Measurements from ENCODE around the gene SLC2A9.
"Not testable (repeated sequence)": the region's sequence is repeated elsewhere in the genome, so short reads cannot be mapped to it uniquely, and the experiment has no call there.

The SLC2A9 gene

DNA sequence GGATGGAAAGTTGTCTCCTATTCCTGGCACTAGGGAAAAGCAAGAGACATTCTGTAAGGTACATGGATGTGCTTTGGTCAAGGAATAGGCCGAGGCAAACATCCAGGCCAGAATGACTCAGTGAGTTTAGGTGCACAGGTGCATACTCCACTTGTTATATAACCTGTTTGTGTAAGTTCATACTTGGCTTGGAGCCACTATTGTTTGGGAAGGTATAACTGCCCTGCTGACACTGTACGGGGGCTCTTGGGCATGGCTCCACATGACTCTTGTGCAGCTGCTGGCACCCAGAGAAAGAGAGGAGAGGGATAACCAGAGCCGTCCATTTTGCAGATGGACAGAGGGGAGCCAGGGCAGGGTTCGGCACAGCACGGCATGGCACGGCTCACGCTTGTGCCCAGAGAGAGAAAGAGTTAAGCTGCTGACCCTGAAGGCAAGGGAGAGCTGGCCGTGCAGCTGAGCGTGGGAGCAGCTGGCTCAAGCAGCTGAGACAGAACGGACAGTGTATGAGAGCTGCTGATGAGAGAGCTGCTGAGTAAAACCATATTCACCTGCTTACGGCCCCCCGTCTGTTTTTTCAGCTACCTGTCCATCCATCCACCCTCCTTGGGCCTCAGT lies 98.0 kb downstream of the SLC2A9 start:
- peak; percentile 4 for DNase-seq

GRCh38 chr4:9921326-9921725 lies 100.0 kb downstream of the SLC2A9 start:
- DNase-seq: no peak

- no peak for DNase-seq
These were observed 101.3 kb downstream of the SLC2A9 start for GRCh38 chr4:9920029-9920428.

DNA sequence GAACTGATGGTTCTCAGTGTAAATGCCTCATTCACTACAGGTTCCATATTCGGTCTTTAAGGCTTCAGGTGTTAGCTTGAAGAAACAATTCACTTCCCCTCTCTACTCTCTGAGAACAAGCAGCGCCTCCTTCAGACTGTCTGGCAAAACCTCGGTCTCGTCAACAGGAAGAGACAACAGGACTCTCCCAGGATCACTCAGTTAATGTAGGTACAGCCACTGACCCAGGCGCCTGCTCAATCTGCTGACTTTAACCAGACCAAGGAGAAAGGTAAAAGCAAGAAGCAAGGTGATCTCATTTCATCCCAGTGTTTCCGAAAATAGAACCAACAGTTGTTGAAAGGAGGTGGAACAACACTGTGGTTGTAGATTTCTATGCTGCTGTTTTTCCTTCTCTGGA lies 102.2 kb downstream of the SLC2A9 start:
- DNase-seq: no peak

DNA sequence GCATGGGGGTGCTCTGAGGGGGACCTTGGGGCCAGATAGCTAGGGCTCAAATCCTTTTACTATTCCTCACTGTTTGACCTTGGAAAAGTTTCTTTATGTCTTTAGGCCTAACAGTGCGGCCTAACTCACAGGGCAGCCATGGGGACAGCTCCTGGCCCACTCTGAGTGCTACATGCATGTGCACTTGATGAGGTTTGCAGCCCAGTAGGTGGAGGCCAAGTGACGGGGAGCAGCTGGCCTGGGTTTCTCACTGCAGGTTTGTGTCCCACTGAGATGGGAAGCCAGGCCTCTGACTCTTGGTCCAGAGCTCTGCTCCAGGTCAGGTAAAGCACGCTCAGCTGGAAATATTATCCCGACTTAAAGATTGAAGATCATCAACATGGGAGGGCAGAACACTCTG lies 102.8 kb downstream of the SLC2A9 start:
- no peak for DNase-seq

GRCh38 chr4:9916937-9917336 lies 104.4 kb downstream of the SLC2A9 start:
- no peak for DNase-seq

GRCh38 chr4:9916346-9916745 lies 105.0 kb downstream of the SLC2A9 start:
- DNase-seq: no peak

GRCh38 chr4:9913846-9914245 lies 107.5 kb downstream of the SLC2A9 start:
- no peak for DNase-seq

DNA sequence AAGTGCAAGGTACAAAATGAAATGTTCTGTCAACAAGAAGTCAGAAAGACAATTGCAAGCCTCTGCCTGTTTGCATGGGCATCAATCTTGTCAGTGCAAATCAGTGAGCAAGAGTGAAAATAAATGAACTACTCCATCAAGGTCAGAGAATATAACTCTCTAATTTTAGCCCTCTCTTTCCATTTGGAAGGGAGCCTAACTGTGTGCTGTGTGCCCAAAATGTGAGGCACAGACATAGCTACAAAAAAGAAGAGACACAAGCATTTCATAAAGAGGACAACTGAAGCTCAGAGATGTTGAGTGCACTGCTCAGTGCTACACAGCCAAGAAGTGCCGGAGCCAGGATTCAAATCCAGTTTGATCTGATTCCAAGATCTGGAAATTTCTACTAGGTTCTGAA lies 114.3 kb downstream of the SLC2A9 start:
- no peak for DNase-seq

- peak; percentile 9 for DNase-seq
These were observed 116.2 kb downstream of the SLC2A9 start for GRCh38 chr4:9904976-9905587.

DNA sequence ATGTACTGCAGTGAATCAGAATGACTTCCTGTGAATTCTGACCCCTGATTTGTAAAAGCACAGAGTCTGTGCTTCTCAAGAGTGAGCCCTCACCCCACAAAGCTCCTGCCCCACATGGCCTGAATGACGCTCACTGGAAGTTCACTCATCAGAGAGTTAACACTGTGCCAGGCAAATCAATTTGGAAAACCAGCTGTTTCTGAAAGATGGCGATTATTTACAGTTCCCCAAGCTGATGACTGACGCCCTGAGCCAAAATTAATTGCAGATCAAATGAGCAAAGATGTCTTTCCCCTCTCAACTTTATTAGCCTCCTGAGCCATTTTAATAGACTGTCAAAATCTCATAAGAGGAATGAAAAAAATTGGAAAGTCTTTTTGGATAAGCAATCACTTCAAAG lies 118.0 kb downstream of the SLC2A9 start:
- no peak for DNase-seq

GRCh38 chr4:9901257-9901656 lies 120.0 kb downstream of the SLC2A9 start:
- no peak for DNase-seq

DNA sequence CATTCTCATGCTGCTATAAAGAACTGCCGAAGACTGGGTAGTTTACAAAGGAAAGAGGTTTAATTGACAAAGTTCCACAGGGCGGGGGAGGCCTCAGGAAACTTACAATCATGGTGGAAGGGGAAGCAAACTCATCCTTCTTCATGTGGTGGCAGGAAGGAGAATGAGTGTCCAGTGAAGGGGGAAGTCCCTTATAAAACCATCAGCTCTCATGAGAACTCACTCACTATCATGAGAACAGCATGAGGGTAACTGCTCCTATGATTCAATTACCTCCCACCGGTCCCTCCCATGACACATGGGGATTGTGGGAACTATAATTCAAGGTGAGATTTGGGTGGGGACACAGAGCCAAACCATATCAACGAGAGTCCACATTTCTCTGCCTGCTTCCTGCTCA lies 120.7 kb downstream of the SLC2A9 start:
- DNase-seq: not testable (repeated sequence)

- DNase-seq: no peak
These were observed 121.8 kb downstream of the SLC2A9 start for GRCh38 chr4:9899306-9900055.

GRCh38 chr4:9898596-9899305 lies 122.5 kb downstream of the SLC2A9 start:
- no peak for DNase-seq

DNA sequence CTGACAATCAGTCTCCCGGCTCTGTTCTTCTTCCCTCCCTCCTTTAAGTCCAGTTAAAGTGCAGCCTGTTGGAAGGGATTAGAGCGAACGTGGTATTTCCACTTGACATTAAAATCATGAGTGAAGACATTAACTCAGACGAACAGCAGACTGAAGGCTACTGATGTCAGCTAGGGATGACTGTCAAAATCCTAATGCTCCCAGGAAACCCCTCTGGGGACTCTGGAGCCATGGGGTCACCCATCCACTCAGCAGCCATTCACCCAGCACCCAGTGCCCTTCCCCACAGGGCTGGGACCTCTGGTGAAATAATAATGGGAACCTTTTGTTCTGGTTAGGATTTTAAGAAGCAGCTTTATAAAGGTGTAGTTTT lies 126.0 kb downstream of the SLC2A9 start:
- no peak for DNase-seq

GRCh38 chr4:9894644-9895332 lies 126.5 kb downstream of the SLC2A9 start:
- DNase-seq: no peak

- no peak for DNase-seq
These were observed 127.8 kb downstream of the SLC2A9 start for GRCh38 chr4:9893329-9894108.

GRCh38 chr4:9891740-9892139 lies 129.6 kb downstream of the SLC2A9 start:
- no peak for DNase-seq

- DNase-seq: no peak
These were observed 130.2 kb downstream of the SLC2A9 start for GRCh38 chr4:9891056-9891455.

DNA sequence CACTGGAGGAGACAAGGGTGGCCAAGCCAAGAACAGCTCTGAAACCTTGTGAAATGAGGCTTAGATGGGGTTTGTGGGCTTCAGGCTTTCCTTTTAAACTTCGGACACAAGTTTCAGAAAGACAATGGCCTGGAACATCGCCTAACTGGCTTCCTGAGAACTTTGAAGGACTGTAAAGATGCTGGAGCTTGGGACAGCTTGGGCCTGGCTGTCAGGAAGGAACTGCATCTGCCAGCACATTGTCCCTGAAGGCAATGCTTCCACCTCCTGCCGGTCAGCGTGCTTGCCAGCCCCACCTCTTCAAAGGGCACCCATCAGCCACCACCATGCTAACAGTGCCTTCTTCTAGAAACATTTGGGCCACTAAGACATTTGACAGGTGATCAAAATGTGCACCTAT lies 132.0 kb downstream of the SLC2A9 start:
- no peak for DNase-seq

DNA sequence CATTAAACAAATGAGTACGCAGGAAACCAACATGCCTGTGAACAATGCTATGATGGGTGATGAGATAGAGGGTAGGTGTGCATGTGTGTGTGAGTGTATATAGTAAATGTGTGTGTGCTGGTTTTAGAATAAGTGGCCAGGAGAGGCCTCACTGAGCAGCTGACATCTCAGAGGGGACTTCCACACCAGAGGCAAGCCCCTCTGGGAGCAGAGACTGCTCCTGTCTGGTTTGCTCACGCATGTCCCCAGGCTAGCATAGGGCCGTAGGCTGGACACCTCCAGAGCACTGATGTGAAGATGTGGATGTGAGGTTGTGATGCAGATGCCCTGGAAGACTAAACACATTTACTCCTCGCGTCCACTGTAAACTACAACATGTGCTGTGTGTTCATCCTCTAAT lies 135.3 kb downstream of the SLC2A9 start:
- DNase-seq: no peak
